Breast epithelium (tissue), 4 donors: ENCODE data around the gene LRRC4C. TPM values are rescaled to one million over a fixed set of nuclear protein-coding genes. Genes with fewer than 3 reads are reported as not detected.

Source experiments
- DNase-seq, 2 donors: peaks; one replicate each; pipeline ENCODE4 v3.0.0-alpha.2; 2019; ENCODE audit warnings: low spot score in 2 of 2
- H3K27ac ChIP-seq, 2 donors: fragments of 200-600 bp; sonication (generic) in 1 of 2; one replicate each; pipeline ENCODE4 v1.5.1; 2016 to 2019; ENCODE audit warnings: mild to moderate bottlenecking in 1 of 2
- H3K27me3 ChIP-seq, 2 donors: fragments of 200-600 bp; sonication (generic) in 1 of 2; one replicate each; pipeline versions ENCODE4 v1.5.1 to v1.6.0; 2017 to 2019; ENCODE audit warnings: control low read depth in 1 of 2, mild to moderate bottlenecking in 1 of 2
- H3K36me3 ChIP-seq: fragments of 200-600 bp; one replicate; pipeline ENCODE4 v1.5.1; 2019
- H3K4me1 ChIP-seq, 2 donors: fragments of 200-600 bp; sonication (generic); one replicate each; pipeline ENCODE4 v1.5.1; 2016 to 2019; ENCODE audit warnings: control low read depth in 1 of 2
- H3K4me3 ChIP-seq, 3 donors: fragments of 200-600 bp; sonication (generic); 1 replicate in 2 of 3; 2 replicates in 1 of 3; pipeline ENCODE4 v1.5.1; 2016 to 2019; ENCODE audit warnings: mild to moderate bottlenecking in 3 of 3, moderate library complexity in 2 of 3
- H3K9me3 ChIP-seq, 2 donors: fragments of 200-600 bp; sonication (generic) in 1 of 2; one replicate each; pipeline ENCODE4 v1.5.1; 2016 to 2019; ENCODE audit warnings: control low read depth in 1 of 2
- POLR2A ChIP-seq: fragments of 450-650 bp; IDR thresholded peaks from one replicate; pipeline ENCODE4 v1.6.1; 2016; ENCODE audit warnings: antibody characterized with exemption, mild to moderate bottlenecking, moderate library complexity
- POLR2AphosphoS5 ChIP-seq, 3 donors: sonication (generic); formaldehyde crosslinking; IDR thresholded peaks; one replicate each; pipeline ENCODE4 v1.6.1; 2017; ENCODE audit warnings: antibody characterized with exemption in 3 of 3
- intact Hi-C: fragments of 100-400 bp; cut with DNase I; formaldehyde crosslinking; loops from one replicate; pipeline ENCODE4 v1.15.1; 2023; ENCODE audit warnings: low total_unique reads
- total RNA-seq, 3 donors: library from RNA; depleted of rRNA; stranded (reverse); fragments of >200 nt; gene quantifications; one replicate each; pipeline ENCODE4 v1.1.0, GENCODE V29; 2016
- TF ChIP-seq, protein P1 (sequence below), 3 donors: fragments of 450-650 bp; IDR thresholded peaks; one replicate each; pipeline ENCODE4 v1.5.1; 2016 to 2017; ENCODE audit warnings: antibody characterized with exemption in 3 of 3, mild to moderate bottlenecking in 3 of 3, moderate library complexity in 3 of 3

The LRRC4C gene
- total RNA-seq, 3 donors from 2014 or later: 2.9 to 15.4 (median 6.6) TPM

DNA sequence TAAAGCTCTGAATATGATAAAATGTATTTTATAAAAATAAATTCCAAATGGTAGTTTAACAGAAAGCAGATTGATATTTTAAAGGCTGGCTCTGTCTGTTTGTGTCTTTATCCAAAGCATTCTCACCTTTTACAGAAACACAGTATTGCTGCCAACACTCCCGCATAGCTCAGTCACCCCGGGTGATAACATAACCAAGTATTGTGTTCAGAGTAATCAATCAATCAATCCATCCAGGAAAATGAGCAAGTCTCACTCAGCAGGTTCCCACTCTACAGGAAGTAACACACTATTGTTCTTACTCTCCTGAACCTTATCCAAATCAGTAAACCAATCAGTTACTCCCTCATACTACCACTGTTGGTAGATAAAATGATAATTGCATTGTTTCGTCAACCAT is 203.4 kb downstream of the LRRC4C start:
- intact Hi-C loops: loop anchor here (5.0 kb wide), 1 partner anchor 366 kb away; no protein-coding TSS in a partner anchor
- Histone ChIP-seq H3K4me3 (no peak overlapping the region), H3K36me3 (no peaks in the 10 kb centered on the region), H3K4me1 (no peaks in the 10 kb centered on the region), H3K27me3 (no peaks in the 10 kb centered on the region), H3K9me3 (no peaks in the 10 kb centered on the region), H3K27ac (no peak overlapping the region)
- TF ChIP-seq POLR2A (no peak), POLR2AphosphoS5 (IDR thresholded peaks at IDR 0.05) (no peak)
- TF ChIP-seq, protein P1, sequence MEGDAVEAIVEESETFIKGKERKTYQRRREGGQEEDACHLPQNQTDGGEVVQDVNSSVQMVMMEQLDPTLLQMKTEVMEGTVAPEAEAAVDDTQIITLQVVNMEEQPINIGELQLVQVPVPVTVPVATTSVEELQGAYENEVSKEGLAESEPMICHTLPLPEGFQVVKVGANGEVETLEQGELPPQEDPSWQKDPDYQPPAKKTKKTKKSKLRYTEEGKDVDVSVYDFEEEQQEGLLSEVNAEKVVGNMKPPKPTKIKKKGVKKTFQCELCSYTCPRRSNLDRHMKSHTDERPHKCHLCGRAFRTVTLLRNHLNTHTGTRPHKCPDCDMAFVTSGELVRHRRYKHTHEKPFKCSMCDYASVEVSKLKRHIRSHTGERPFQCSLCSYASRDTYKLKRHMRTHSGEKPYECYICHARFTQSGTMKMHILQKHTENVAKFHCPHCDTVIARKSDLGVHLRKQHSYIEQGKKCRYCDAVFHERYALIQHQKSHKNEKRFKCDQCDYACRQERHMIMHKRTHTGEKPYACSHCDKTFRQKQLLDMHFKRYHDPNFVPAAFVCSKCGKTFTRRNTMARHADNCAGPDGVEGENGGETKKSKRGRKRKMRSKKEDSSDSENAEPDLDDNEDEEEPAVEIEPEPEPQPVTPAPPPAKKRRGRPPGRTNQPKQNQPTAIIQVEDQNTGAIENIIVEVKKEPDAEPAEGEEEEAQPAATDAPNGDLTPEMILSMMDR (IDR thresholded peaks at IDR 0.05): no peak
- DNase-seq: no peak

DNA sequence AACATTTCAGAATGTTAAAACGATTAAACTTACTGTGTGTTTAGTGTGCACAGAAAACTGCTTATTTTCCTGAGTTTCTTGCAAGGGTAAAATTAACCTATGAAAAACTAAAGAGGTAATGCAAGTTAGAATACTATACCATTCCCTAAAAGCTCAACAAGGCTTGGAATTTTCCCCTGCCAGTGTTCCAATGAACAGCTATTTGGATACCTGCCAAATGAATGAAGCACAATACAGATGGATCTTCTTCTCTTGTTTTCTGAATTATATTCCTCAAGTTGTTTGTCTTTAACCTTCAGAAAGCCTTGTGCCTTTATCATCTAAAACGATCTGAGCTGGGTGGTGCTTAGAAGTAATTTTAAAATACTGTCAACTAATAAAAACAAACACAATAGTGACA is 204.5 kb downstream of the LRRC4C start:
- TF ChIP-seq POLR2A (no peak), POLR2AphosphoS5 (IDR thresholded peaks at IDR 0.05) (no peak)
- TF ChIP-seq, protein P1 (IDR thresholded peaks at IDR 0.05): no peak
- no peak for DNase-seq
- intact Hi-C loops: loop anchor here (5.0 kb wide), 1 partner anchor 367 kb away; no protein-coding TSS in a partner anchor
- H3K4me1 ChIP-seq: no peaks in the 10 kb centered on the region
- no peak overlapping the region for H3K27ac ChIP-seq
- no peaks in the 10 kb centered on the region for H3K36me3 ChIP-seq
- H3K27me3 ChIP-seq: no peaks in the 10 kb centered on the region
- H3K9me3 ChIP-seq: no peaks in the 10 kb centered on the region
- H3K4me3 ChIP-seq: no peak overlapping the region

DNA sequence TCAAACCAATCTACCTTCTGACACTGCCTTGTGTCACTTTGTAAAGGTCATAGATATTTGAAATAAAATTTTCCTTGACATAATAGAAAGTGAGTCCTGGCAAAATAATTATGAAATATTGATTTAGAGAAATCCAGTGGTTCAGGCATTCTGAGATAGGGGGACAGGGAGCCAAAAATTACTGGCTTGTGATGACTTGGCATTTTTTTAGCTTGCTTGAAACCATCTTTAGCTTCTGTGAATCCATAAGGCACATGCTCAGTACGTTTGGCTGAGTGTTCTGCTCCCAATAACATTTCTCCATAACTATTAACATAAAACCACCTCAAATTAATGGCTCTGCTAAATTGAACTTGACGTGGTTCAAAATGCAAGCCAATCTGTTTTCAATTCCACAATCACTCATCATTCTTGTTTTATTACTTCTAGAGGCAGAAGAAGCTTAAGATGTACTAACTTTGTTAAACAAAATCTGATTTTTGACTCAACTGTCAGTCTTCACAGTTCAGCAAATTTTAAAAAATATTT is 209.0 kb downstream of the LRRC4C start:
- Histone ChIP-seq H3K36me3 (no peaks in the 10 kb centered on the region), H3K27ac (no peak overlapping the region), H3K9me3 (no peaks in the 10 kb centered on the region), H3K4me1 (no peaks in the 10 kb centered on the region), H3K27me3 (no peaks in the 10 kb centered on the region), H3K4me3 (no peak overlapping the region)
- no peak for TF ChIP-seq POLR2AphosphoS5 (IDR thresholded peaks at IDR 0.05)
- TF ChIP-seq, protein P1 (IDR thresholded peaks at IDR 0.05): no peak
- no peak for TF ChIP-seq POLR2A
- no peak for DNase-seq
- intact Hi-C loops: no loop called here

DNA sequence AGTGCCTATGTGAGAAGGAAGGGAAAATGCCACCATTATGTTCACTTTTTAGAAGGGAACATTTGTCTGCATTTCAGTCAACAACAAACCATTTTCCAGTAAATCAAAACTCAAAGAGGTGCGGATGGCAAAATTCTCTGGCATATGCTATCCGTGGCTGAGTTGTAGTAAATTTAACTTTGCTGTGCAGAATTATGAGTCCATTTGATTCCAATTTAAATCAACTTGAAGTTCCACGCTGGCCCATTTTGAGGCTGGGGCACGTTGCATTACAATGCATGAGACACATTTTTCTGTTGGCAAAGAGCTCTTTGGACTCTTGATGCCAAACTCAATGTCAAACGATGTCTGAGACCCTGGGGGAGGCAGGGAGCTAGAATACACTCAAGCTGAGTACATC is 211.8 kb downstream of the LRRC4C start:
- Histone ChIP-seq H3K36me3 (no peaks in the 10 kb centered on the region), H3K9me3 (no peaks in the 10 kb centered on the region), H3K4me1 (no peaks in the 10 kb centered on the region), H3K27ac (no peak overlapping the region), H3K4me3 (no peak overlapping the region), H3K27me3 (no peaks in the 10 kb centered on the region)
- intact Hi-C loops: no loop called here
- no peak for DNase-seq
- TF ChIP-seq, protein P1 (IDR thresholded peaks at IDR 0.05): no peak
- TF ChIP-seq POLR2AphosphoS5 (IDR thresholded peaks at IDR 0.05) (no peak), POLR2A (no peak)

DNA sequence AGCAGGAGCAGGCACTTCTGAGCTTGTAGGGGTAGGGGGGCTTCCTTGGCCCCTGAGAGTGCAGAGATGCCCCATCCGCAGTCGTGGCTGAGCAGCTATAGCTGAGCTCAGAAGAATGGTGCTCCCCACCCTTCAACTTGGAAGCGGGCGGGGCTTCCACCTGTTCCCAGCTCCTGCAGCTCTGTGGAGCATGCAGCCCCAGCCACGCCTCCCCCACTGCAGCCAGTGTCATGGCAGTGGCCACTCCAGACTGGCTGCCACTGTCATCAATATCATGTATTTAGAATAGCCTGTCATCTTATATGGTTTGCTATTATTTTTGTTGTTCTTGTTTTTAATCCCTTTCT is 213.1 kb downstream of the LRRC4C start:
- no peak for TF ChIP-seq POLR2A
- TF ChIP-seq, protein P1 (IDR thresholded peaks at IDR 0.05): no peak
- TF ChIP-seq POLR2AphosphoS5 (IDR thresholded peaks at IDR 0.05): no peak
- Histone ChIP-seq H3K9me3 (no peaks in the 10 kb centered on the region), H3K36me3 (no peaks in the 10 kb centered on the region), H3K4me3 (no peak overlapping the region), H3K27ac (no peak overlapping the region), H3K27me3 (no peaks in the 10 kb centered on the region), H3K4me1 (no peaks in the 10 kb centered on the region)
- DNase-seq: no peak
- intact Hi-C loops: no loop called here
